ENCODE data around the gene CAPZB.

CAPZB gene

GRCh38 chr1:19325368-19325957 is 159.9 kb downstream of the CAPZB start:
- H3K9me3 ChIP-seq (ENCODE audit: control insufficient read depth, low read length), result no peaks in the 10 kb centered on the region
- H3K27ac ChIP-seq (ENCODE audit: insufficient read depth, low read depth, low read length, poor library complexity, severe bottlenecking), result no peak overlapping the region
- peaks cover 7% of the 10 kb centered on the region for H3K36me3 ChIP-seq (ENCODE audit: control insufficient read depth, insufficient read depth, low read length)
- H3K4me3 ChIP-seq (ENCODE audit: insufficient read depth, low read depth, low read length), result no peak overlapping the region
- H3K4me1 ChIP-seq (ENCODE audit: control insufficient read depth, insufficient read depth, low read length), result no peaks in the 10 kb centered on the region
- no peaks in the 10 kb centered on the region for H3K27me3 ChIP-seq (ENCODE audit: control insufficient read depth, insufficient read depth, low read length, poor library complexity, severe bottlenecking)
- 91 to 94% methylated on average over 19 of the region's 19 CpGs for WGBS, 2 experiments

GRCh38 chr1:19324665-19324990 is 160.7 kb downstream of the CAPZB start:
- peaks cover 7% of the 10 kb centered on the region for H3K36me3 ChIP-seq (ENCODE audit: control insufficient read depth, insufficient read depth, low read length)
- whole genome bisulfite sequencing, 2 experiments, result 94% methylated on average over 9 of the region's 9 CpGs
- H3K27ac ChIP-seq (ENCODE audit: insufficient read depth, low read depth, low read length, poor library complexity, severe bottlenecking), result no peak overlapping the region
- H3K9me3 ChIP-seq (ENCODE audit: control insufficient read depth, low read length), result no peaks in the 10 kb centered on the region
- no peaks in the 10 kb centered on the region for H3K4me1 ChIP-seq (ENCODE audit: control insufficient read depth, insufficient read depth, low read length)
- no peak overlapping the region for H3K4me3 ChIP-seq (ENCODE audit: insufficient read depth, low read depth, low read length)
- H3K27me3 ChIP-seq (ENCODE audit: control insufficient read depth, insufficient read depth, low read length, poor library complexity, severe bottlenecking), result no peaks in the 10 kb centered on the region

GRCh38 chr1:19323987-19324664 is 161.2 kb downstream of the CAPZB start:
- no peaks in the 10 kb centered on the region for H3K27me3 ChIP-seq (ENCODE audit: control insufficient read depth, insufficient read depth, low read length, poor library complexity, severe bottlenecking)
- H3K9me3 ChIP-seq (ENCODE audit: control insufficient read depth, low read length), result no peaks in the 10 kb centered on the region
- WGBS, 2 experiments, result 89 to 91% methylated on average over 23 of the region's 23 CpGs
- no peak overlapping the region for H3K27ac ChIP-seq (ENCODE audit: insufficient read depth, low read depth, low read length, poor library complexity, severe bottlenecking)
- peaks cover 7% of the 10 kb centered on the region for H3K36me3 ChIP-seq (ENCODE audit: control insufficient read depth, insufficient read depth, low read length)
- no peak overlapping the region for H3K4me3 ChIP-seq (ENCODE audit: insufficient read depth, low read depth, low read length)
- H3K4me1 ChIP-seq (ENCODE audit: control insufficient read depth, insufficient read depth, low read length), result no peaks in the 10 kb centered on the region

GRCh38 chr1:19322481-19322880 is 162.9 kb downstream of the CAPZB start:
- H3K4me1 ChIP-seq (ENCODE audit: control insufficient read depth, insufficient read depth, low read length), result no peaks in the 10 kb centered on the region
- peaks cover 7% of the 10 kb centered on the region for H3K36me3 ChIP-seq (ENCODE audit: control insufficient read depth, insufficient read depth, low read length)
- 82 to 83% methylated on average over 10 of the region's 10 CpGs for WGBS, 2 experiments
- H3K9me3 ChIP-seq (ENCODE audit: control insufficient read depth, low read length), result no peaks in the 10 kb centered on the region
- no peak overlapping the region for H3K4me3 ChIP-seq (ENCODE audit: insufficient read depth, low read depth, low read length)
- H3K27ac ChIP-seq (ENCODE audit: insufficient read depth, low read depth, low read length, poor library complexity, severe bottlenecking), result no peak overlapping the region
- no peaks in the 10 kb centered on the region for H3K27me3 ChIP-seq (ENCODE audit: control insufficient read depth, insufficient read depth, low read length, poor library complexity, severe bottlenecking)

- Histone ChIP-seq H3K4me3 (ENCODE audit: insufficient read depth, low read depth, low read length) (no peak overlapping the region), H3K9me3 (ENCODE audit: control insufficient read depth, low read length) (no peaks in the 10 kb centered on the region), H3K4me1 (ENCODE audit: control insufficient read depth, insufficient read depth, low read length) (no peaks in the 10 kb centered on the region), H3K36me3 (ENCODE audit: control insufficient read depth, insufficient read depth, low read length) (peaks cover 2% of the 10 kb centered on the region), H3K27ac (ENCODE audit: insufficient read depth, low read depth, low read length, poor library complexity, severe bottlenecking) (no peak overlapping the region), H3K27me3 (ENCODE audit: control insufficient read depth, insufficient read depth, low read length, poor library complexity, severe bottlenecking) (no peaks in the 10 kb centered on the region)
- WGBS, 2 experiments, result 87 to 95% methylated on average over 3 of the region's 3 CpGs
Observed at GRCh38 chr1:19321071-19321470, 164.3 kb downstream of the CAPZB start.

- Histone ChIP-seq H3K27me3 (ENCODE audit: control insufficient read depth, insufficient read depth, low read length, poor library complexity, severe bottlenecking) (no peaks in the 10 kb centered on the region), H3K9me3 (ENCODE audit: control insufficient read depth, low read length) (no peaks in the 10 kb centered on the region), H3K4me1 (ENCODE audit: control insufficient read depth, insufficient read depth, low read length) (no peaks in the 10 kb centered on the region), H3K36me3 (ENCODE audit: control insufficient read depth, insufficient read depth, low read length) (no peaks in the 10 kb centered on the region), H3K4me3 (ENCODE audit: insufficient read depth, low read depth, low read length) (no peak overlapping the region), H3K27ac (ENCODE audit: insufficient read depth, low read depth, low read length, poor library complexity, severe bottlenecking) (no peak overlapping the region)
- 90 to 98% methylated on average over 3 of the region's 3 CpGs for WGBS, 2 experiments
Observed at GRCh38 chr1:19319196-19319595, 166.1 kb downstream of the CAPZB start.

GRCh38 chr1:19317126-19317910 is 168.0 kb downstream of the CAPZB start:
- H3K36me3 ChIP-seq (ENCODE audit: control insufficient read depth, insufficient read depth, low read length), result no peaks in the 10 kb centered on the region
- WGBS, 2 experiments, result 80 to 81% methylated on average over 13 of the region's 13 CpGs
- H3K4me3 ChIP-seq (ENCODE audit: insufficient read depth, low read depth, low read length), result no peak overlapping the region
- H3K27me3 ChIP-seq (ENCODE audit: control insufficient read depth, insufficient read depth, low read length, poor library complexity, severe bottlenecking), result no peaks in the 10 kb centered on the region
- H3K9me3 ChIP-seq (ENCODE audit: control insufficient read depth, low read length), result no peaks in the 10 kb centered on the region
- H3K27ac ChIP-seq (ENCODE audit: insufficient read depth, low read depth, low read length, poor library complexity, severe bottlenecking), result no peak overlapping the region
- H3K4me1 ChIP-seq (ENCODE audit: control insufficient read depth, insufficient read depth, low read length), result peaks cover 6% of the 10 kb centered on the region

GRCh38 chr1:19315378-19316198 is 169.8 kb downstream of the CAPZB start:
- Histone ChIP-seq H3K36me3 (ENCODE audit: control insufficient read depth, insufficient read depth, low read length) (no peaks in the 10 kb centered on the region), H3K4me1 (ENCODE audit: control insufficient read depth, insufficient read depth, low read length) (peaks cover 6% of the 10 kb centered on the region), H3K27me3 (ENCODE audit: control insufficient read depth, insufficient read depth, low read length, poor library complexity, severe bottlenecking) (no peaks in the 10 kb centered on the region), H3K27ac (ENCODE audit: insufficient read depth, low read depth, low read length, poor library complexity, severe bottlenecking) (no peak overlapping the region), H3K4me3 (ENCODE audit: insufficient read depth, low read depth, low read length) (no peak overlapping the region), H3K9me3 (ENCODE audit: control insufficient read depth, low read length) (no peaks in the 10 kb centered on the region)
- WGBS, 2 experiments, result 83% methylated on average over 17 of the region's 17 CpGs

GRCh38 chr1:19313961-19314882 is 171.1 kb downstream of the CAPZB start:
- H3K27me3 ChIP-seq (ENCODE audit: control insufficient read depth, insufficient read depth, low read length, poor library complexity, severe bottlenecking), result no peaks in the 10 kb centered on the region
- WGBS, 2 experiments, result 93 to 97% methylated on average over 8 to 9 of the region's 10 CpGs
- H3K9me3 ChIP-seq (ENCODE audit: control insufficient read depth, low read length), result no peaks in the 10 kb centered on the region
- no peak overlapping the region for H3K27ac ChIP-seq (ENCODE audit: insufficient read depth, low read depth, low read length, poor library complexity, severe bottlenecking)
- H3K4me1 ChIP-seq (ENCODE audit: control insufficient read depth, insufficient read depth, low read length), result peaks cover 6% of the 10 kb centered on the region
- no peak overlapping the region for H3K4me3 ChIP-seq (ENCODE audit: insufficient read depth, low read depth, low read length)
- no peaks in the 10 kb centered on the region for H3K36me3 ChIP-seq (ENCODE audit: control insufficient read depth, insufficient read depth, low read length)

Measured in ectodermal cell (in vitro differentiated cells).